ENCODE data around the gene TJP2. TPM values are rescaled to one million over a fixed set of nuclear protein-coding genes. Genes with fewer than 3 reads are reported as not detected.

TJP2 gene
- total and polyA plus RNA-seq, 10 of the 15 experiments (the other 5 are each of a cell fraction or from before 2014, with no cell fraction given) = 6.4 to 59.9 (median 29.7) TPM

DNA sequence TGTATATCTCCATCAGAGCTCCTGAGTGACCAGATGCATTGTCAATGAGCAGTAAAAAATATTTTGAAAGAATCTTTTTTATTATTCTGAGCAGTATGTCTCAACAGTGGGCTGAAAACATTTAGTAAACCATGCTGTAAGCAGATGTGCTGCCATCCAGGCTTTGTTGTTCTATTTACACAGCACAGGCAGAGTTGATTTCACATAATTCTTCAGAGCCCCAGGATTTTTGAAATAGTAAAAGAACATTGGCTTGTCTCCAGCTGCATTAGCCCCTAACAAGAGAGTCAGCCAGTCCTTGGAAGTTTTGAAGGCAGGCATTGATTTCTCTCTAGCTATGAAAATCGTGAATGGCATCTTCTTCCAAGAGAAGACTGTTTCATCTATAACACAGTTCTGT is 125.7 kb downstream of the TJP2 start:
- H3K9me3 ChIP-seq (replicated peaks; ENCODE audit: control insufficient read depth, insufficient read depth, low read length) = no peaks in the 10 kb centered on the region
- no peak for TF ChIP-seq SUPT20H (IDR thresholded peaks at IDR 0.05; ENCODE audit: borderline replicate concordance, control insufficient read depth, low read depth, low read length)
- no peak for TF ChIP-seq NR2C2 (IDR thresholded peaks at IDR 0.05; ENCODE audit: borderline replicate concordance, control insufficient read depth, insufficient read length, low read depth)
- TF ChIP-seq ZBTB33 (IDR thresholded peaks at IDR 0.05) = no peak
- no peak for TF ChIP-seq ZNF217 (IDR thresholded peaks at IDR 0.05)
- no peak for TF ChIP-seq SMAD5 (IDR thresholded peaks at IDR 0.05; ENCODE audit: low read depth)
- TF ChIP-seq KLF5 (IDR thresholded peaks at IDR 0.05; ENCODE audit: partially characterized antibody) = no peak
- no peak for TF ChIP-seq ESRRA (IDR thresholded peaks at IDR 0.05; ENCODE audit: low read length)
- no peak for TF ChIP-seq RELA (IDR thresholded peaks at IDR 0.05; ENCODE audit: borderline replicate concordance, partially characterized antibody)
- TF ChIP-seq SRF (IDR thresholded peaks at IDR 0.05; ENCODE audit: low read depth in 2 of 2, low read length in 2 of 2) = no peak
- no peak for TF ChIP-seq KAT2A (conservative IDR thresholded peaks at IDR 0.05; ENCODE audit: control insufficient read depth, low read depth, low read length)
- TF ChIP-seq, protein P1, sequence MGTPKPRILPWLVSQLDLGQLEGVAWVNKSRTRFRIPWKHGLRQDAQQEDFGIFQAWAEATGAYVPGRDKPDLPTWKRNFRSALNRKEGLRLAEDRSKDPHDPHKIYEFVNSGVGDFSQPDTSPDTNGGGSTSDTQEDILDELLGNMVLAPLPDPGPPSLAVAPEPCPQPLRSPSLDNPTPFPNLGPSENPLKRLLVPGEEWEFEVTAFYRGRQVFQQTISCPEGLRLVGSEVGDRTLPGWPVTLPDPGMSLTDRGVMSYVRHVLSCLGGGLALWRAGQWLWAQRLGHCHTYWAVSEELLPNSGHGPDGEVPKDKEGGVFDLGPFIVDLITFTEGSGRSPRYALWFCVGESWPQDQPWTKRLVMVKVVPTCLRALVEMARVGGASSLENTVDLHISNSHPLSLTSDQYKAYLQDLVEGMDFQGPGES (IDR thresholded peaks at IDR 0.05) = no peak
- RAD21 ChIA-PET (ENCODE audit: unreplicated experiment) = no interaction called here
- no peaks in the 10 kb centered on the region for H3K79me2 ChIP-seq (ENCODE audit: control insufficient read depth, insufficient read depth, low read length)
- 0% methylated on average over 1 of the region's 1 CpG for WGBS (ENCODE audit: insufficient coverage, insufficient replicate concordance, low lambda C conversion rate, missing lambda C conversion rate)
- H4K20me1 ChIP-seq (ENCODE audit: control insufficient read depth, insufficient read depth) = no peaks in the 10 kb centered on the region
- H3K4me1 ChIP-seq (ENCODE audit: control insufficient read depth, insufficient read depth, low read length) = no peaks in the 10 kb centered on the region
- in situ Hi-C loops (cut with MboI) (no loop called here), intact Hi-C loops (cut with micrococcal nuclease; ENCODE audit: unreplicated experiment) (no loop called here)
- POLR2A ChIA-PET = no interaction called here
- H3K27me3 ChIP-seq (replicated peaks in 1 of 2; ENCODE audit: control insufficient read depth in 2 of 2, insufficient read depth in 2 of 2, low read length in 1 of 2) = no peaks in the 10 kb centered on the region
- no TSS peak for BruUV-seq (replicated peaks)
- no peak overlapping the region for H3K27ac ChIP-seq (ENCODE audit: control insufficient read depth, insufficient read depth)
- no peak overlapping the region for H3K4me2 ChIP-seq (ENCODE audit: control insufficient read depth, insufficient read depth)
- H3K9ac ChIP-seq (ENCODE audit: control insufficient read depth, insufficient read depth, low read length) = no peak overlapping the region
- H3K36me3 ChIP-seq (ENCODE audit: control insufficient read depth in 2 of 2, insufficient read depth in 2 of 2, low read length in 1 of 2) = no peaks in the 10 kb centered on the region
- CTCF ChIA-PET = no interaction called here
- no peak overlapping the region for H2AFZ ChIP-seq (ENCODE audit: control insufficient read depth, low read depth, low read length)
- no peak for DNase-seq (ENCODE audit: low read depth, low spot score)
- FAIRE-seq = no peak
- no peak overlapping the region for H3K4me3 ChIP-seq
- SMC1A ChIA-PET (ENCODE audit: uncharacterized antibody, unreplicated experiment) = interaction anchor here (0.9 kb wide), 1 partner anchor 12 kb away, joined by 4 read pairs; no protein-coding TSS in a partner anchor
- ATAC-seq = no peak

Measured in GM12878 (cell line).